D721Med (cell line): ENCODE results near the gene MAPT.
"Not testable (repeated sequence)": the region's sequence is repeated elsewhere in the genome, so short reads cannot be mapped to it uniquely, and the experiment has no call there.

Experiments used
- DNase-seq: peaks from one replicate; pipeline ENCODE4 v3.0.0; 2011; ENCODE audit warnings: low spot score; ENCODE audit not compliant: insufficient read length
- FAIRE-seq: peaks from 2 replicates; lab custom pipeline; 2011; peaks lifted over from hg19 to GRCh38; lab: Jason Lieb, UNC
- TF ChIP-seq, protein P1 (sequence below): IDR thresholded peaks from 2 replicates; pipeline ENCODE4 v1.5.1; 2012; ENCODE audit warnings: mild to moderate bottlenecking, control low read depth; ENCODE audit not compliant: insufficient read depth; ENCODE audit errors: missing control alignments

Gene MAPT

DNA sequence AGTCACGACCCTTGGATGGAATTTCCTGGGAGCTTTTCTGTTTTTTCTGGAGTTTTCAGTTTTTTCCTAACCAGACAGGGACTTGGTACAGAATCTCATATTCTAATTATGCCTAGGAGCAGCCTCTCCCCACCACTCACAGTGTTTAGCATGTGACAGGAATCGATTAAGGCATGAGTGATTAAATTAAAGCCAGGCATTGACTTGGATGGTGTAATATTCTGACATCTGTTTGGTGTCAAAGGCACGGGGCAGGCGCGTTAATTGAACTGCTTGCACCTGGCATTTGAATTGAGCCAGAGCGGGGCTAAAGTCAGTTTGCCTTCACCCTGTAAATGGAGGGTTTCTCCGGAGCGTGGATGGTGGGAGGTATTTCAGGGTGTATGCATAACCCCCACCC is 11.9 kb downstream of the MAPT start:
- DNase-seq (no peak), FAIRE-seq (no peak)
- TF ChIP-seq, protein P1, sequence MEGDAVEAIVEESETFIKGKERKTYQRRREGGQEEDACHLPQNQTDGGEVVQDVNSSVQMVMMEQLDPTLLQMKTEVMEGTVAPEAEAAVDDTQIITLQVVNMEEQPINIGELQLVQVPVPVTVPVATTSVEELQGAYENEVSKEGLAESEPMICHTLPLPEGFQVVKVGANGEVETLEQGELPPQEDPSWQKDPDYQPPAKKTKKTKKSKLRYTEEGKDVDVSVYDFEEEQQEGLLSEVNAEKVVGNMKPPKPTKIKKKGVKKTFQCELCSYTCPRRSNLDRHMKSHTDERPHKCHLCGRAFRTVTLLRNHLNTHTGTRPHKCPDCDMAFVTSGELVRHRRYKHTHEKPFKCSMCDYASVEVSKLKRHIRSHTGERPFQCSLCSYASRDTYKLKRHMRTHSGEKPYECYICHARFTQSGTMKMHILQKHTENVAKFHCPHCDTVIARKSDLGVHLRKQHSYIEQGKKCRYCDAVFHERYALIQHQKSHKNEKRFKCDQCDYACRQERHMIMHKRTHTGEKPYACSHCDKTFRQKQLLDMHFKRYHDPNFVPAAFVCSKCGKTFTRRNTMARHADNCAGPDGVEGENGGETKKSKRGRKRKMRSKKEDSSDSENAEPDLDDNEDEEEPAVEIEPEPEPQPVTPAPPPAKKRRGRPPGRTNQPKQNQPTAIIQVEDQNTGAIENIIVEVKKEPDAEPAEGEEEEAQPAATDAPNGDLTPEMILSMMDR, result no peak

DNA sequence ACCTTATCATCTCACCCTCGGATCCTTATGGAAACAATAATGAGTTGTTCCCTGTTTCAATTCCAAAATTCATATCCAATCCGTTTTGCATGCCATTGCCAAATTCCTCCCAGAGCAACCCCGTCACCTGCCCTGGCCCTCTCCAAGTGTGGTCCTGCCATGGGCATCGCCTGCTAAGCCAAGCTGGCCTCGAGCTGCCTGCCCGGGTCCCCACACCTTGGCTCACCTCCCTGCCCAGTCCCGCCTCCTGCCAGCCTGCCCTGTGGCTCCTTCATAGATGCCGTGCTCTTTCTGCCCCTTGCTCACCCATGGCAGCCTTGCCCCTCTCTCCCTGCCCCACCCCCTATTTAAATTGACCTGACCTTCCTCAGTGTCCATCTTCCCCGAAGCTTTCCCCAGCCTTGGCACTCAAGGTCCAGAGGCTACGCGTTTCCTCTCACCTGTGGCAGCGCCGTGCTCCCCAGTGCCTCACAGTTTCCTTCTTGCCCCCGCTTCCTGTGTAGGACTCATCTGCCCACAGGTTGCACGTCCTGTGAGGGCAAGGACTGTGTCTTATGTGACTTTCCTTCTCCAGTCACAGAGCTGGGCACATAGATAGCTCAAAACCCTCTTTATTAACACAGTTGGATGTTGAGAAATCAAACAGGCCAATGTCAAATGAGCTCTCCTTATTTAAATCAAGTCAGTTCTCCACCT is 12.7 kb downstream of the MAPT start:
- no peak for FAIRE-seq
- TF ChIP-seq, protein P1, result no peak
- DNase-seq, result no peak

DNA sequence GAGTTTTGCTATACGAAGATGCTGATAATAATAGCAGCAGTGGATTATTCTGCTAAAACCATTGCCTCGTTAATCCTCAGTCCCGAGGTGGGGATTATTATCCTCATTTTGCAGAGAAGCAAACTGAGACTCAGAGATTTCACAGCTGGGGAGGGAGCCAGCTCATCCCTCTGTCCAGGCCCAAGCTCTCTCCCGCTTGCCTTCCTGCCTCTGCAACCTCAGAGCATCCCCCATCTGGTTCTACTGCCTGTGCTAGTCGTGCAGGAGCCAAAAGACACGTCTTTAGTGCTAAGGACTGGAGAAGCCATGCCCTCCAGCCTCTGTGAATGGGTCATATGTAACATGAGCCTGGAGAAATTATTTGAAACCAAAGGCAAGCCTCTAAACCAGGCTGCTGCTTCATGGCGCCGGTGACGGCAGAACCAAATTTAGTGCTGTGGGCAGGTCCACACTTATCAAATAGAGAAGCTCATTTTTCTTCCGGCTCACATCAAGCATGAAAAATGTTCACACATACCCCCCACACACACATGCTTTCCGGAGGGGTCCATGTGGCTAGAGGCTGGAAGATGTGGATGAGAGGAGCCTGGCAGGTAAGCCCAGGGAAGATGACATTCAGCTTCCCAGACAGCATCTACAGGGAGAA is 13.5 kb downstream of the MAPT start:
- TF ChIP-seq, protein P1, result no peak
- FAIRE-seq, result no peak
- no peak for DNase-seq

DNA sequence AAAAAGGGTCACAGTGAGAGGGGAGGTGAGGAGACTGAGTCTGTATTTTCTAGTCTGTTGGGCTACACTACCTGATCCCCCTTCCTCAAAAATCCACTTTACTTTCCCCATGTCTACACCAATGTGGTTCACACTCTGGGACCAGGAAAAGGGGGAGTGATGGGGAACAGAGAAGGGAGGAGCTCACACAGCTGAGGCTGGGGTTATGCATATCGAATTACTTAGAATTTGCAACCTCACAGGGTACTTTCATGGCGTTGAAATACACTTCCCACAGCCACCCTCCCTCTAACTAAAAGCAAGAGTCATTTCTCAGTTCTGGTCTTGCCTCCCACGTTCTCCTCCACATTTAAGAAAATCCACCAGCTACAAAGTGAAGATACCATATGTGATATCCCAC is 14.1 kb downstream of the MAPT start:
- TF ChIP-seq, protein P1, result no peak
- no peak for FAIRE-seq
- no peak for DNase-seq

DNA sequence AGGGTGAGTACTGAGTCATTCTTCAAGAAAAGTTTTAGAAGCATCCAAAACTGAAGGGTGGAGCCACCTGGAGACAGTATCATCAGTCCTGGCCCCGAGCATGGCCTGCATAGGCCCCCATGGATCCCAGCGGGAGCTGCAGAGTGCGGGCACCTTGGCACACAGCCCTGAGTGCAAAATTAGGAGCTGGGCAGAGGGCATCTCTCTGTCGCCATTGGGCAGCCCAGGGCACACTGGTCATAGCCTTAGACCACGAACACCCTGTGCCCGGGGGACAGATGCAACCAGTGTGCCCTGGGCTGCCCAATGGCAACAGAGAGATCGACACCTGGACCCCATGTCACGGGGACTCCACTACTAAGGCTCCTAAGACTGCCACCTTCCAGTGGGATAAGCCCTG is 14.6 kb downstream of the MAPT start:
- DNase-seq (no peak), FAIRE-seq (no peak)
- TF ChIP-seq, protein P1, result no peak

DNA sequence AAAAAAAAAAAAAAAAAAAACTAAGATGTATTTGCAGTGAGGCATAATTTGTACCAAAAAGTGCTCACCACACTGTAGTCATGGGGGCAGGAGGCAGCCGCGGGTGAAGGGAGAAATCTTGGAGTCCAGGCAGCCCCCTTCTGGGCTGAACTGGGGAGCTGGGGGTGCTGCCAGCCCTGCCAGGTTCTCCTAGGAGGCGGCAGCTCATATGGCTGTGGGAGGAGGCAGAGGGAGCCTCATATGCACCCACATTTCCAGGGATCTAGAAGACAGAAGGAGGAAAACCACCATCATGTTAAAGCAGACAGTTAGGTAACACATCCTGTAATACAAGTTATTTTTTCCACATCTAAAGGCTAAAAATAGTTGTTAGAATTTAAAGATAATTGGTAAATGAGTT is 16.3 kb downstream of the MAPT start:
- FAIRE-seq (no peak), DNase-seq (no peak)
- TF ChIP-seq, protein P1, result no peak

DNA sequence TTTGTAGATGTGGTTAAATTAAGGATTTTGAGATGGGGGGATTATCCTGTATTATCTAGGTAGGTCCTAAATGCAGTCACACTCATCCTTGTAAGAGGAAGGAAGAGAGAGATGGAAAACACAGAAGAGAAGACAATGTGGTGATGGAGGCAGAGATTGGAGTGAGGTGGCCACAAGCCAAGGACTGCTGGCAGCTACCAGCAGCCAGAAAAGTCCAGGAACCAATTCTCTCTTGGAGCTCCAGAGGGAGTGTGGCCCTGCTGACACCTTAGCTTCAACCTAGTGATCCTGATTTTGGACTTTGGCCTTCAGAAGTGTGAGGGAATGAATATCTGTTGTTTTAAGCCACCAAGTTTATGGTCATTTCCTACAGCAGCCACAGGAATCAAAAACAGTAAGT is 18.0 kb downstream of the MAPT start:
- FAIRE-seq, result no peak
- DNase-seq, result no peak

DNA sequence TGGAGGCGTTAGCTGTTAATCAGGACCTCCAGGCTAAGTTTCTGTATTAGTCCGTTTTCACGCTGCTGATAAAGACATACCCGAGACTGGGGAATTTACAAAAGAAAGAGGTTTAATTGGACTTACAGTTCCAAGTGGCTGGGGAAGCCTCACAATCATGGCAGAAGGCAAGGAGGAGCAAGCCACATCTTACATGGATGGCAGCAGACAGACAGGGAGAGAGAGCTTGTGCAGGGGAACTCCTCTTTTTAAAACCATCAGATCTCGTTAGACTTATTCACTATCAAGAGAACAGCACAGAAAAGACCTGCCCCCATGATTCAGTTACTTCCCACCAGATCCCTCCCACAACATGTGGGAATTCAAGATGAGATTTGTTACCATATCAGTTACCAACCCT is 18.7 kb downstream of the MAPT start:
- not testable (repeated sequence) for FAIRE-seq

More for the DNA sequence above, 18.0 kb downstream of the MAPT start:
- TF ChIP-seq, protein P1, result no peak

More for the DNA sequence above, 18.7 kb downstream of the MAPT start:
- DNase-seq, result not testable (repeated sequence)
